Kidney epithelial cell (primary cell): ENCODE results near the gene KMT2B. TPM values are rescaled to one million over a fixed set of nuclear protein-coding genes. Genes with fewer than 3 reads are reported as not detected.

Source experiments
- DNase-seq: peaks from one replicate; pipeline ENCODE4 v3.0.0-alpha.2; 2010; ENCODE audit warnings: low read depth
- H3K27me3 ChIP-seq: 2 replicates; pipeline ENCODE4 v1.6.0; 2011; ENCODE audit warnings: low read length; ENCODE audit not compliant: control insufficient read depth, insufficient read depth
- H3K36me3 ChIP-seq: 2 replicates; pipeline ENCODE4 v1.5.1; 2011; ENCODE audit warnings: low read length; ENCODE audit not compliant: control insufficient read depth, insufficient read depth
- H3K4me3 ChIP-seq: 2 replicates; pipeline ENCODE4 v1.5.1; 2011; ENCODE audit warnings: low read depth, mild to moderate bottlenecking, control low read depth, low read length
- CTCF ChIP-seq: IDR thresholded peaks from 2 replicates; pipeline ENCODE4 v1.5.1; 2011; ENCODE audit warnings: mild to moderate bottlenecking, moderate library complexity, low read length, control low read depth, inconsistent platforms; ENCODE audit not compliant: insufficient read depth, poor library complexity, severe bottlenecking
- total RNA-seq: library from RNA; depleted of rRNA; stranded (reverse); fragments of >200 nt; gene quantifications from 2 replicates; pipeline ENCODE4 v1.2.3, GENCODE V29; 2015

KMT2B gene
- total RNA-seq, 1 donor from 2014 or later: 18.4 TPM

DNA sequence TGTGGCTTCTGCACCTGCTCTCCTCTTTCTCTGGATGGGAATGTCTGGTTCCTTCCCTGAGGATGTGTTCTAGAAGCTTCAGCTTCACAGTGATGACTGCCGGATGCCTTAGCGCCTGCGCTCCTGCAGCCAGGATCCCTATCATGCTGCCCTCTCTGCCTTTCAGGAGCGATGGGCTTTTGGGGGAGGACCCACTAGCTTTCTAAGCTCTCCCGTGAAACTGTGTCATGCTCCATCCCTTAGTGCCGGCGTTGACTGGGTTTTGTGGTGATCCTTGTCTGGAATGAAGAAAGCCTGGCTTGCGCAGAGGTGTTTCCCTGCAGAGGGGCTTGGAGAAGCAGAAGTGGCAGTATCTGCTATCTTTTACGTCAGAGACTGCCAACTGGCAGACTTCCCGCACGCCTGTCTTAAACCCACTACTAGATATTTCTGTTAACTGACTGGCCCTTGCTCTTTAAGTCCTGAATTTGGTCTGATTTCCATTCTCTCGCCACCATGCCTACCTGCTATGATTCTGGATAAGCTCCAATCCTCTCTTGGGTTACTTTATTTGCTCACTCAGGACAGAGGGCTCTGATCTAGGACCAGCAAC, 3.8 kb upstream of the KMT2B start:
- no peak for DNase-seq
- no peaks in the 10 kb centered on the region for H3K27me3 ChIP-seq
- no peak overlapping the region for H3K4me3 ChIP-seq
- H3K36me3 ChIP-seq: no peaks in the 10 kb centered on the region
- TF ChIP-seq CTCF: no peak

- no peak for DNase-seq
- no peaks in the 10 kb centered on the region for H3K36me3 ChIP-seq
- TF ChIP-seq CTCF: no peak
Measured at GRCh38 chr19:35714601-35715354, 3.0 kb upstream of the KMT2B start.

GRCh38 chr19:35715355-35715809, 2.4 kb upstream of the KMT2B start:
- TF ChIP-seq CTCF: no peak
- Histone ChIP-seq H3K27me3 (no peaks in the 10 kb centered on the region), H3K4me3 (no peak overlapping the region), H3K36me3 (no peaks in the 10 kb centered on the region)
- no peak for DNase-seq

More at GRCh38 chr19:35714601-35715354, 3.0 kb upstream of the KMT2B start:
- H3K4me3 ChIP-seq: no peak overlapping the region
- no peaks in the 10 kb centered on the region for H3K27me3 ChIP-seq

DNA sequence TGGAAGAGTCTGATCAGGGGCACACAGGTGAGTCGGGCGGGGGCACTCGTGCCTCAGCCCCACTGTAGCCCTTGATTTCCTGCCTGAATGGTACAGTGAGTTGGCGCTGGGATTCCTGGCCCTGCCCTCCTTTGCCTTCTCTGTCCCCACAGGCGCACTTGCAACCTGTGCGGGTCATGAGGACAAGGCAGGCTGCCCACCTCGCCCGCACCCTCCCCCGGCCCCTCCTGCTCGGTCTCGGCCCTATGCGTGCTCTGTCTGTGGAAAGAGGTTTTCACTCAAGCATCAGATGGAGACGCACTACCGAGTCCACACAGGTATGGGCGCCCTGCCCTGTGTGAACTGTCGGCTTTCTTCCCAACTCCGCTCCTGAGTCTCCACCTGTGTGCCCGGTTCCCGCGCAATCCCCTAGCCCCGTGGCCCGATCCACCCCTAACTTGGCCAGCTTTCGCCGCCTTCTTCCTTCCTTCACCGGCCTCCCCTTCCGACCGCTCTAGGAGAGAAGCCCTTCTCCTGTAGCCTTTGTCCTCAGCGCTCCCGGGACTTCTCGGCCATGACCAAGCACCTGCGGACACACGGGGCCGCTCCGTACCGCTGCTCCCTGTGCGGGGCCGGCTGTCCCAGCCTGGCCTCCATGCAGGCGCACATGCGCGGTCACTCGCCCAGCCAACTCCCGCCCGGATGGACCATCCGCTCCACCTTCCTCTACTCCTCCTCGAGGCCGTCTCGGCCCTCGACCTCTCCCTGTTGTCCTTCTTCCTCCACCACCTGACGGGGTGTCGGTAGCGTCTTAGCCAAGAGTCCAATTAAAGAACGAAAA, 1.6 kb upstream of the KMT2B start:
- no peak for TF ChIP-seq CTCF
- H3K4me3 ChIP-seq: peak overlapping the region; percentile 93

DNA sequence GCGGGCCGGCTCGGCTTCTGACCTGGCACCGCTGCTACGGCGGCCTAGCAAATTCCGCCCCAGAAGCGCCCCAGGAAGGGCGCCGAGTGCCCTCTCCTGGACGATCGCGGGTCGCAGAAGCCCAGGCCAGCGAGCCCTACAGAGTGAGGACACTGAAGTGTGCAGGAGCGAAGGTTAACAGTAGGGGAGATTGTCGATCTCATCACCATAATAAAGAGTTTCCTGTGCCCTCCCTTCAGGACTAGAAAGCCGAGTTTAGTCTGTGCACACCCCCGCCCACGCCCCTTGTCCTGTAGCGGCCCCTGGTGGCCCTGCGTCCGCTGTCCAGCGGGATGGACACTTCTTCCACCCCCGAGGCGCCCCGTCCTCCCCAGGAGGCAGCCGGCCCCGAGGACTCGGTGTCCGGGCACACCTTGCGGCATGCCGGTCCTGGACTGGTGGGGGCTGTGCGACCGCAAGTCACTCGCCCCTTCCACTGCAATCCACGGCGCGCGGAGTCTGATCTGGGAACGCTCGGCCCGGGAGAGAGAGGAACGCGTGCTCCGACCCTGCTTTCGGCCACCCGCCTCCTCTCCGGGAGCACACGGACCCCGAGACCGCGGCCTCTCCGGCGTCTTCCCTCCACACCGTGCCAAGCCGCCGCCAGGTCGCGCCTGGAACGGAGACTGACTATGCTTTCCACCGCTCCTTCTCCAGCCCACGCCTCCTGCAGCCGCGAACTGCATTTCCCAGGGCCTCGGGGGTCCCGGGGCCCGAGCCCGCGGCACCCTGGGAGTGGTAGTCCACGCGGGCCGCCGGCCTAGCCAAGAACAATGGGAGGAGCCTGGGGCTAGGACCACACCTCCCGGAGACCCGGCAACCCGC, 770 bp upstream of the KMT2B start:
- peaks cover 2% of the 10 kb centered on the region for H3K36me3 ChIP-seq

More for the DNA sequence above, 1.6 kb upstream of the KMT2B start:
- Histone ChIP-seq H3K36me3 (no peaks in the 10 kb centered on the region), H3K27me3 (no peaks in the 10 kb centered on the region)
- no peak for DNase-seq

More for the DNA sequence above, 770 bp upstream of the KMT2B start:
- Histone ChIP-seq H3K4me3 (peak overlapping the region; percentile 93), H3K27me3 (no peaks in the 10 kb centered on the region)
- DNase-seq: peak; percentile 37
- TF ChIP-seq CTCF: peak; percentile 96
